GM18519 (cell line): ENCODE measurements around the gene KIT.

Source experiments
- ATAC-seq: cut with Tn5 transposase; IDR thresholded peaks from one replicate; pipeline ENCODE4 v1.9.1; 2021; ENCODE audit warnings: mild to moderate bottlenecking, moderate library complexity; ENCODE audit not compliant: unreplicated experiment, low FRiP score

The KIT gene

GRCh38 chr4:54659749-54660535, 2.2 kb downstream of the KIT start:
- no peak for ATAC-seq

GRCh38 chr4:54660591-54660990, 2.8 kb downstream of the KIT start:
- ATAC-seq, result no peak

- no peak for ATAC-seq
Measured at GRCh38 chr4:54661169-54661568, 3.4 kb downstream of the KIT start.

GRCh38 chr4:54661686-54662085, 3.9 kb downstream of the KIT start:
- ATAC-seq, result no peak

- no peak for ATAC-seq
Measured at GRCh38 chr4:54662123-54662522, 4.4 kb downstream of the KIT start.

- ATAC-seq, result no peak
Measured at GRCh38 chr4:54662901-54663585, 5.3 kb downstream of the KIT start.

- no peak for ATAC-seq
Measured at GRCh38 chr4:54664400-54664799, 6.6 kb downstream of the KIT start.

GRCh38 chr4:54668014-54668611, 10.4 kb downstream of the KIT start:
- ATAC-seq, result no peak

GRCh38 chr4:54669831-54670230, 12.1 kb downstream of the KIT start:
- ATAC-seq, result no peak

- ATAC-seq, result no peak
Measured at GRCh38 chr4:54675721-54676461, 18.1 kb downstream of the KIT start.

GRCh38 chr4:54676658-54677057, 18.9 kb downstream of the KIT start:
- no peak for ATAC-seq

- no peak for ATAC-seq
Measured at GRCh38 chr4:54677416-54677815, 19.7 kb downstream of the KIT start.

GRCh38 chr4:54677853-54678650, 20.3 kb downstream of the KIT start:
- ATAC-seq, result no peak

GRCh38 chr4:54678826-54679225, 21.1 kb downstream of the KIT start:
- ATAC-seq, result no peak

- no peak for ATAC-seq
Measured at GRCh38 chr4:54679813-54680212, 22.1 kb downstream of the KIT start.

- peak; percentile 34 for ATAC-seq
Measured at GRCh38 chr4:54683616-54684346, 26.0 kb downstream of the KIT start.

GRCh38 chr4:54685810-54686209, 28.1 kb downstream of the KIT start:
- no peak for ATAC-seq

GRCh38 chr4:54687887-54688841, 30.4 kb downstream of the KIT start:
- ATAC-seq, result peak; percentile 42
